Suprapubic skin (tissue), 4 donors: ENCODE measurements around the gene RNF138. TPM values are rescaled to one million over a fixed set of nuclear protein-coding genes. Genes with fewer than 3 reads are reported as not detected.

Experiments
- DNase-seq, 2 donors: peaks; one replicate each; pipeline ENCODE4 v3.0.0-alpha.2; 2019; ENCODE audit warnings: low spot score in 2 of 2
- H3K27ac ChIP-seq: fragments of 200-600 bp; sonication (generic); one replicate; pipeline ENCODE4 v1.5.1; 2019
- H3K27me3 ChIP-seq: fragments of 200-600 bp; sonication (generic); one replicate; pipeline ENCODE4 v1.5.1; 2019
- H3K36me3 ChIP-seq: fragments of 200-600 bp; sonication (generic); one replicate; pipeline ENCODE4 v1.5.1; 2019
- H3K4me1 ChIP-seq: fragments of 200-600 bp; sonication (generic); one replicate; pipeline ENCODE4 v1.5.1; 2019
- H3K4me3 ChIP-seq: fragments of 200-600 bp; sonication (generic); one replicate; pipeline ENCODE4 v1.5.1; 2019; ENCODE audit warnings: mild to moderate bottlenecking
- H3K9me3 ChIP-seq: fragments of 200-600 bp; sonication (generic); one replicate; pipeline ENCODE4 v1.5.1; 2019
- CTCF ChIP-seq, 2 donors: fragments of 200-600 bp in 1 of 2; fragments of 450-650 bp in 1 of 2; sonication (generic) in 1 of 2; IDR thresholded peaks; one replicate each; pipeline ENCODE4 v1.5.1; 2016 to 2019; ENCODE audit warnings: antibody characterized with exemption in 2 of 2, mild to moderate bottlenecking in 1 of 2, moderate library complexity in 1 of 2
- EP300 ChIP-seq: sonication (generic); formaldehyde crosslinking; IDR thresholded peaks from one replicate; pipeline ENCODE4 v1.6.1; 2017; ENCODE audit warnings: antibody characterized with exemption
- POLR2A ChIP-seq, 2 donors: fragments of 450-650 bp; IDR thresholded peaks; one replicate each; pipeline ENCODE4 v1.6.1; 2017; ENCODE audit warnings: antibody characterized with exemption in 2 of 2, mild to moderate bottlenecking in 2 of 2, moderate library complexity in 2 of 2
- POLR2AphosphoS5 ChIP-seq, 3 donors: sonication (generic); formaldehyde crosslinking; IDR thresholded peaks; one replicate each; pipeline ENCODE4 v1.6.1; 2017; ENCODE audit warnings: antibody characterized with exemption in 3 of 3
- WGBS: methylation state at CpG from one replicate; pipeline ENCODE4 v1.1.5; 2018; 5-methylcytosine and 5-hydroxymethylcytosine counted together
- total RNA-seq, 4 donors: library from RNA; depleted of rRNA; stranded (reverse); fragments of >200 nt; gene quantifications; one replicate each; pipeline ENCODE4 v1.1.0, GENCODE V29; 2016

RNF138 gene
- total RNA-seq, 4 donors from 2014 or later, result 14.4 to 28.6 (median 19.5) TPM

GRCh38 chr18:32091325-32091723 lies 350 bp upstream of the RNF138 start:
- 37% methylated on average over 7 of the region's 7 CpGs for WGBS
- Histone ChIP-seq H3K4me3 (peak overlapping the region; percentile 99), H3K9me3 (no peaks in the 10 kb centered on the region), H3K4me1 (peaks cover 37% of the 10 kb centered on the region), H3K27me3 (no peaks in the 10 kb centered on the region), H3K27ac (peak overlapping the region; percentile 100), H3K36me3 (no peaks in the 10 kb centered on the region)
- DNase-seq, result no peak
- no peak for TF ChIP-seq CTCF (IDR thresholded peaks at IDR 0.05)
- no peak for TF ChIP-seq POLR2AphosphoS5 (IDR thresholded peaks at IDR 0.05)
- no peak for TF ChIP-seq POLR2A (IDR thresholded peaks at IDR 0.05)
- TF ChIP-seq EP300, result no peak

- no peaks in the 10 kb centered on the region for H3K27me3 ChIP-seq
- H3K4me3 ChIP-seq, result peak overlapping the region; percentile 99
- no peaks in the 10 kb centered on the region for H3K36me3 ChIP-seq
- DNase-seq, result peak; percentile 99 to 100
- TF ChIP-seq POLR2AphosphoS5 (IDR thresholded peaks at IDR 0.05), result peak in 1 of 3 donors; percentile 32
- TF ChIP-seq EP300, result no peak
- TF ChIP-seq POLR2A (IDR thresholded peaks at IDR 0.05), result peak in 1 of 2 donors; percentile 48
- no peak for TF ChIP-seq CTCF (IDR thresholded peaks at IDR 0.05)
- peak overlapping the region; percentile 100 for H3K27ac ChIP-seq
- WGBS, result under 1% methylated on average over 48 of the region's 77 CpGs
- peaks cover 43% of the 10 kb centered on the region for H3K4me1 ChIP-seq
- no peaks in the 10 kb centered on the region for H3K9me3 ChIP-seq
Measured at GRCh38 chr18:32092422-32093101, 888 bp downstream of the RNF138 start.

- TF ChIP-seq EP300, result no peak
- TF ChIP-seq CTCF (IDR thresholded peaks at IDR 0.05), result no peak
- peaks cover 43% of the 10 kb centered on the region for H3K4me1 ChIP-seq
- under 1% methylated on average over 21 of the region's 32 CpGs for WGBS
Measured at GRCh38 chr18:32093102-32093511, 1.4 kb downstream of the RNF138 start.

GRCh38 chr18:32093523-32093922 lies 1.8 kb downstream of the RNF138 start:
- TF ChIP-seq CTCF (IDR thresholded peaks at IDR 0.05) (no peak), POLR2AphosphoS5 (IDR thresholded peaks at IDR 0.05) (no peak), POLR2A (IDR thresholded peaks at IDR 0.05) (no peak), EP300 (no peak)
- peaks cover 43% of the 10 kb centered on the region for H3K4me1 ChIP-seq
- H3K4me3 ChIP-seq, result peak overlapping the region; percentile 99
- no peaks in the 10 kb centered on the region for H3K36me3 ChIP-seq
- 12% methylated on average over 7 of the region's 7 CpGs for WGBS
- no peak for DNase-seq
- H3K27ac ChIP-seq, result peak overlapping the region; percentile 100
- no peaks in the 10 kb centered on the region for H3K9me3 ChIP-seq
- H3K27me3 ChIP-seq, result no peaks in the 10 kb centered on the region

More at GRCh38 chr18:32093102-32093511, 1.4 kb downstream of the RNF138 start:
- peak overlapping the region; percentile 100 for H3K27ac ChIP-seq
- peak; percentile 78 to 80 for DNase-seq
- H3K4me3 ChIP-seq, result peak overlapping the region; percentile 99
- H3K36me3 ChIP-seq, result no peaks in the 10 kb centered on the region
- no peaks in the 10 kb centered on the region for H3K27me3 ChIP-seq
- H3K9me3 ChIP-seq, result no peaks in the 10 kb centered on the region

GRCh38 chr18:32095192-32095899 lies 3.7 kb downstream of the RNF138 start:
- no peaks in the 10 kb centered on the region for H3K9me3 ChIP-seq
- no peaks in the 10 kb centered on the region for H3K27me3 ChIP-seq
- no peak overlapping the region for H3K27ac ChIP-seq
- H3K4me1 ChIP-seq, result peaks cover 47% of the 10 kb centered on the region
- H3K4me3 ChIP-seq, result no peak overlapping the region
- DNase-seq, result no peak
- TF ChIP-seq CTCF (IDR thresholded peaks at IDR 0.05), result no peak
- TF ChIP-seq POLR2A (IDR thresholded peaks at IDR 0.05), result no peak
- TF ChIP-seq EP300, result no peak
- TF ChIP-seq POLR2AphosphoS5 (IDR thresholded peaks at IDR 0.05), result no peak
- 88% methylated on average over 7 of the region's 7 CpGs for WGBS
- H3K36me3 ChIP-seq, result no peaks in the 10 kb centered on the region
